ENCODE data around the gene GNAS.

Gene GNAS

GRCh38 chr20:58853976-58854637 is 1.6 kb downstream of the GNAS start:
- TF ChIP-seq CTCF (conservative IDR thresholded peaks at IDR 0.05; ENCODE audit: low read depth, low read length), result no peak
- no peak overlapping the region for H2AFZ ChIP-seq (ENCODE audit: low read depth)
- H3K27ac ChIP-seq, result no peak overlapping the region
- no peaks in the 10 kb centered on the region for H4K20me1 ChIP-seq (ENCODE audit: insufficient read depth)
- H3K9ac ChIP-seq, result no peak overlapping the region
- no peaks in the 10 kb centered on the region for H3K4me1 ChIP-seq (ENCODE audit: low read depth, poor library complexity, severe bottlenecking)
- no peak overlapping the region for H3K4me3 ChIP-seq (IDR thresholded peaks at IDR 0.05; ENCODE audit: insufficient read depth, low read depth, low read length)
- no peak overlapping the region for H3K4me2 ChIP-seq
- H3K27me3 ChIP-seq (ENCODE audit: insufficient read depth, low read depth), result no peaks in the 10 kb centered on the region
- no peaks in the 10 kb centered on the region for H3K36me3 ChIP-seq (ENCODE audit: insufficient read depth)
- no peaks in the 10 kb centered on the region for H3K79me2 ChIP-seq (ENCODE audit: insufficient read depth, low read depth)

- Histone ChIP-seq H3K4me3 (IDR thresholded peaks at IDR 0.05; ENCODE audit: insufficient read depth, low read depth, low read length) (no peak overlapping the region), H3K79me2 (ENCODE audit: insufficient read depth, low read depth) (no peaks in the 10 kb centered on the region)
Observed at GRCh38 chr20:58854638-58855471, 2.3 kb downstream of the GNAS start.

GRCh38 chr20:58855506-58856389 is 3.2 kb downstream of the GNAS start:
- no peak overlapping the region for H3K27ac ChIP-seq
- no peaks in the 10 kb centered on the region for H4K20me1 ChIP-seq (ENCODE audit: insufficient read depth)

More at GRCh38 chr20:58854638-58855471, 2.3 kb downstream of the GNAS start:
- H3K27ac ChIP-seq, result no peak overlapping the region
- no peak for TF ChIP-seq CTCF (conservative IDR thresholded peaks at IDR 0.05; ENCODE audit: low read depth, low read length)
- H2AFZ ChIP-seq (ENCODE audit: low read depth), result no peak overlapping the region
- no peaks in the 10 kb centered on the region for H3K27me3 ChIP-seq (ENCODE audit: insufficient read depth, low read depth)
- no peak overlapping the region for H3K9ac ChIP-seq
- no peak overlapping the region for H3K4me2 ChIP-seq
- H3K4me1 ChIP-seq (ENCODE audit: low read depth, poor library complexity, severe bottlenecking), result no peaks in the 10 kb centered on the region
- no peaks in the 10 kb centered on the region for H4K20me1 ChIP-seq (ENCODE audit: insufficient read depth)
- H3K36me3 ChIP-seq (ENCODE audit: insufficient read depth), result no peaks in the 10 kb centered on the region

More at GRCh38 chr20:58855506-58856389, 3.2 kb downstream of the GNAS start:
- no peak overlapping the region for H3K9ac ChIP-seq
- no peak overlapping the region for H3K4me2 ChIP-seq
- H3K27me3 ChIP-seq (ENCODE audit: insufficient read depth, low read depth), result no peaks in the 10 kb centered on the region
- no peaks in the 10 kb centered on the region for H3K79me2 ChIP-seq (ENCODE audit: insufficient read depth, low read depth)
- no peak overlapping the region for H2AFZ ChIP-seq (ENCODE audit: low read depth)
- no peak for TF ChIP-seq CTCF (conservative IDR thresholded peaks at IDR 0.05; ENCODE audit: low read depth, low read length)
- no peak overlapping the region for H3K4me3 ChIP-seq (IDR thresholded peaks at IDR 0.05; ENCODE audit: insufficient read depth, low read depth, low read length)
- H3K36me3 ChIP-seq (ENCODE audit: insufficient read depth), result no peaks in the 10 kb centered on the region
- no peaks in the 10 kb centered on the region for H3K4me1 ChIP-seq (ENCODE audit: low read depth, poor library complexity, severe bottlenecking)

Data from KMS-11 (cell line).